Kidney epithelial cell (primary cell): ENCODE results near the gene SLC66A1. TPM values are rescaled to one million over a fixed set of nuclear protein-coding genes. Genes with fewer than 3 reads are reported as not detected.
A peak's percentile ranks its signal among the peaks of the same experiment; 100 is the strongest.
"Not testable (repeated sequence)": the region's sequence is repeated elsewhere in the genome, so short reads cannot be mapped to it uniquely, and the experiment has no call there.

Experiments used
- DNase-seq: peaks from one replicate; pipeline ENCODE4 v3.0.0-alpha.2; 2010; ENCODE audit warnings: low read depth
- H3K27me3 ChIP-seq: 2 replicates; pipeline ENCODE4 v1.6.0; 2011; ENCODE audit warnings: low read length; ENCODE audit not compliant: control insufficient read depth, insufficient read depth
- H3K36me3 ChIP-seq: 2 replicates; pipeline ENCODE4 v1.5.1; 2011; ENCODE audit warnings: low read length; ENCODE audit not compliant: control insufficient read depth, insufficient read depth
- H3K4me3 ChIP-seq: 2 replicates; pipeline ENCODE4 v1.5.1; 2011; ENCODE audit warnings: low read depth, mild to moderate bottlenecking, control low read depth, low read length
- CTCF ChIP-seq: IDR thresholded peaks from 2 replicates; pipeline ENCODE4 v1.5.1; 2011; ENCODE audit warnings: mild to moderate bottlenecking, moderate library complexity, low read length, control low read depth, inconsistent platforms; ENCODE audit not compliant: insufficient read depth, poor library complexity, severe bottlenecking
- total RNA-seq: library from RNA; depleted of rRNA; stranded (reverse); fragments of >200 nt; gene quantifications from 2 replicates; pipeline ENCODE4 v1.2.3, GENCODE V29; 2015

Gene SLC66A1
- total RNA-seq, 1 donor from 2014 or later = 50.6 TPM

- H3K4me3 ChIP-seq = no peak overlapping the region
- no peak for TF ChIP-seq CTCF
- H3K36me3 ChIP-seq = no peaks in the 10 kb centered on the region
- DNase-seq = no peak
- peaks cover 4% of the 10 kb centered on the region for H3K27me3 ChIP-seq
These were observed 24.5 kb upstream of the SLC66A1 start for GRCh38 chr1:19287436-19288185.

- peak within 1 kb of the TSS; percentile 36 for H3K4me3 ChIP-seq
- not testable (repeated sequence) for H3K36me3 ChIP-seq, H3K27me3 ChIP-seq, DNase-seq
These were observed 23.5 kb upstream of the SLC66A1 start, which contains the start of gene AKR7A3 for GRCh38 chr1:19288324-19289241. Gene AKR7A3, minus strand, starts transcription at chr1:19288770. Its CDS starts 61 bp downstream, at chr1:19288709.

GRCh38 chr1:19289244-19289643 lies 22.9 kb upstream of the SLC66A1 start:
- Histone ChIP-seq H3K27me3 (peaks cover 4% of the 10 kb centered on the region), H3K36me3 (no peaks in the 10 kb centered on the region), H3K4me3 (no peak overlapping the region)
- TF ChIP-seq CTCF = no peak
- DNase-seq = no peak

- DNase-seq = no peak
- Histone ChIP-seq H3K4me3 (no peak overlapping the region), H3K27me3 (no peaks in the 10 kb centered on the region), H3K36me3 (no peaks in the 10 kb centered on the region)
- TF ChIP-seq CTCF = no peak
These were observed 17.5 kb upstream of the SLC66A1 start for GRCh38 chr1:19294638-19295037.

GRCh38 chr1:19300211-19300610 lies 11.9 kb upstream of the SLC66A1 start:
- no peak overlapping the region for H3K4me3 ChIP-seq
- DNase-seq = no peak
- H3K27me3 ChIP-seq = no peaks in the 10 kb centered on the region
- no peak for TF ChIP-seq CTCF
- H3K36me3 ChIP-seq = no peaks in the 10 kb centered on the region

GRCh38 chr1:19304081-19304480 lies 8.0 kb upstream of the SLC66A1 start:
- not testable (repeated sequence) for H3K27me3 ChIP-seq, H3K36me3 ChIP-seq, DNase-seq, H3K4me3 ChIP-seq
